HepG2 (cell line): ENCODE measurements around the gene RASL12. TPM values are rescaled to one million over a fixed set of nuclear protein-coding genes. Genes with fewer than 3 reads are reported as not detected.

Source experiments
- CENPT ChIP-seq: sonication (generic); formaldehyde crosslinking; IDR thresholded peaks from 2 replicates; pipeline ENCODE4 v1.8.0; 2022; ENCODE audit warnings: low read depth, mild to moderate bottlenecking, moderate library complexity, missing genetic modification reagents
- HDAC2 ChIP-seq: sonication (generic); formaldehyde crosslinking; IDR thresholded peaks from 2 replicates; pipeline ENCODE4 v1.4.0; 2020; ENCODE audit warnings: missing genetic modification reagents
- KDM2A ChIP-seq: sonication (generic); formaldehyde crosslinking; IDR thresholded peaks from 2 replicates; pipeline ENCODE4 v1.4.0; 2020; ENCODE audit warnings: low read depth, missing genetic modification reagents, borderline replicate concordance
- KDM4B ChIP-seq: sonication (generic); formaldehyde crosslinking; IDR thresholded peaks from 2 replicates; pipeline ENCODE4 v1.4.0; 2020; ENCODE audit warnings: missing genetic modification reagents
- SUZ12 ChIP-seq: fragments of 150-350 bp; IDR thresholded peaks from 2 replicates; pipeline ENCODE4 v1.6.1; 2014; ENCODE audit warnings: low read depth, low read length
- TFE3 ChIP-seq: IDR thresholded peaks from 2 replicates; pipeline ENCODE4 v1.6.1; 2016
- YEATS4 ChIP-seq: sonication (generic); formaldehyde crosslinking; IDR thresholded peaks from 2 replicates; pipeline ENCODE4 v1.4.0; 2020; ENCODE audit warnings: missing genetic modification reagents, borderline replicate concordance
- ZBTB1 ChIP-seq: sonication (generic); formaldehyde crosslinking; IDR thresholded peaks from 2 replicates; pipeline ENCODE4 v1.4.0; 2020; ENCODE audit warnings: missing genetic modification reagents, borderline replicate concordance
- ZNF138 ChIP-seq: sonication (generic); formaldehyde crosslinking; IDR thresholded peaks from 2 replicates; pipeline ENCODE4 v1.5.0; 2020; ENCODE audit warnings: mild to moderate bottlenecking, low read depth, missing genetic modification reagents
- ZNF564 ChIP-seq: sonication (generic); formaldehyde crosslinking; IDR thresholded peaks from 2 replicates; pipeline ENCODE4 v1.8.1; 2023; ENCODE audit warnings: mild to moderate bottlenecking, missing genetic modification reagents
- ZNF713 ChIP-seq: sonication (generic); formaldehyde crosslinking; IDR thresholded peaks from 2 replicates; pipeline ENCODE4 v1.4.0; 2020; ENCODE audit warnings: mild to moderate bottlenecking, missing genetic modification reagents
- polyA plus RNA-seq, 8 experiments: library from polyadenylated mRNA; depleted of rRNA in 3 of 8; stranded (reverse) in 7 of 8; unstranded in 1 of 8; fragments of >200 nt; fragmentation: Illumina TruSeq in 4 of 8; extraction: Trizol in 4 of 8; gene quantifications; 2 replicates each; pipeline versions ENCODE4 v1.2.1 to v1.2.3, GENCODE V29; 2011 to 2016; ENCODE audit warnings: low read depth in 4 of 8, missing spikeins in 1 of 8, mixed read lengths in 1 of 8; ENCODE audit not compliant: insufficient read depth in 1 of 8
- total RNA-seq, 5 experiments: library from RNA; depleted of rRNA; stranded (reverse); fragments of >200 nt; fragmentation: Illumina TruSeq; extraction: Trizol; gene quantifications; 2 replicates each; pipeline ENCODE4 v1.2.3, GENCODE V29; 2016; ENCODE audit warnings: low read depth in 1 of 5
- TF ChIP-seq, protein P1 (sequence below): sonication (generic); formaldehyde crosslinking; IDR thresholded peaks from 2 replicates; pipeline ENCODE4 v1.4.0; 2020; ENCODE audit warnings: mild to moderate bottlenecking, missing genetic modification reagents
- TF ChIP-seq, protein P2 (sequence below): sonication (generic); formaldehyde crosslinking; IDR thresholded peaks from 2 replicates; pipeline ENCODE4 v1.4.0; 2020; ENCODE audit warnings: missing genetic modification reagents
- TF ChIP-seq, protein P3 (sequence below): sonication (generic); formaldehyde crosslinking; IDR thresholded peaks from 2 replicates; pipeline ENCODE4 v1.4.0; 2020; ENCODE audit warnings: missing genetic modification reagents
- TF ChIP-seq, protein P4 (sequence below): sonication (generic); formaldehyde crosslinking; IDR thresholded peaks from 2 replicates; pipeline ENCODE4 v1.5.1; 2020; ENCODE audit warnings: mild to moderate bottlenecking, missing genetic modification reagents, moderate library complexity
- TF ChIP-seq, protein P5 (sequence below): IDR thresholded peaks from 2 replicates; pipeline ENCODE4 v1.6.1; 2016; ENCODE audit warnings: low read depth, borderline replicate concordance

Gene RASL12
- total and polyA plus RNA-seq, 2 of the 13 experiments (the other 11 are each of a cell fraction or from before 2014, with no cell fraction given), result 0.16 to 0.55 TPM

DNA sequence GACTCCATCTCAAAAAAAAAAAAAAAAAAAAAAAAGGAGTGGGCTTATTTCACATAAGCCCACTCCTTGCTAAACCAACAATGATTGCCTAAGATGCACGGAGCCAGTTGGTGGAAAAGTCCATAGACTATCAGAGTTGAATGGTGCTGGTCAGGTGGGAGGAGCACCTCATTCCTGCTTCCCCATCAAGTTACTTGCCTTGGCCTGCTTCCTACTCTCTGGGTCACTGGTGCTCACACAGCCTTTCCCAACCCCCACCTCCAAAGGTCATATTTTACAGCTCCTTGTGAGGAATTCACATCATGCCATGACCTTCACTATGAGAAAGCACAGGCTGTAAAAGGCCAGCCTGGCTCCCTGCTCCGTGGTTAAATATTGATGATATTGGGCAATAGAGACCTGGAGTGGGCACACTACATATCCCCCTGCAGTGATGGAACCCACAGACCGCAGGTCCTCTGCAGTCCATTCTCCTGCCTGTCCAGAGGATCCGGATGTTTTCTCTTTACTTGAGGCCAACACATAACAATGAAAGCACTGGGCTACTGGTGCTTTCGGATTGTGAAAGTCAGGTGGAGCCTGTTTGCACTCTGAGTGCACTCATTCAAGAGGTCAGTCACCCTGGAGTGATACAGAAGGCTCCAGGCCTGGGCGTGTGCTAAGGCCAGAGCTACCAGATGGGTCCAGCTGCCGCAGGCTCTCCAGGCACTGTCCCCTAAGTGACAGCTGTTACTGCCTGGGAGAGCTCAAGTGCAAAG lies 22.9 kb downstream of the RASL12 start, which contains the start of gene SLC51B (continued):
- TF ChIP-seq, protein P1, sequence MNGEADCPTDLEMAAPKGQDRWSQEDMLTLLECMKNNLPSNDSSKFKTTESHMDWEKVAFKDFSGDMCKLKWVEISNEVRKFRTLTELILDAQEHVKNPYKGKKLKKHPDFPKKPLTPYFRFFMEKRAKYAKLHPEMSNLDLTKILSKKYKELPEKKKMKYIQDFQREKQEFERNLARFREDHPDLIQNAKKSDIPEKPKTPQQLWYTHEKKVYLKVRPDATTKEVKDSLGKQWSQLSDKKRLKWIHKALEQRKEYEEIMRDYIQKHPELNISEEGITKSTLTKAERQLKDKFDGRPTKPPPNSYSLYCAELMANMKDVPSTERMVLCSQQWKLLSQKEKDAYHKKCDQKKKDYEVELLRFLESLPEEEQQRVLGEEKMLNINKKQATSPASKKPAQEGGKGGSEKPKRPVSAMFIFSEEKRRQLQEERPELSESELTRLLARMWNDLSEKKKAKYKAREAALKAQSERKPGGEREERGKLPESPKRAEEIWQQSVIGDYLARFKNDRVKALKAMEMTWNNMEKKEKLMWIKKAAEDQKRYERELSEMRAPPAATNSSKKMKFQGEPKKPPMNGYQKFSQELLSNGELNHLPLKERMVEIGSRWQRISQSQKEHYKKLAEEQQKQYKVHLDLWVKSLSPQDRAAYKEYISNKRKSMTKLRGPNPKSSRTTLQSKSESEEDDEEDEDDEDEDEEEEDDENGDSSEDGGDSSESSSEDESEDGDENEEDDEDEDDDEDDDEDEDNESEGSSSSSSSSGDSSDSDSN (CRISPR knock-in tag), result no peak; the same call in none of the 2 replicates
- TF ChIP-seq, protein P2, sequence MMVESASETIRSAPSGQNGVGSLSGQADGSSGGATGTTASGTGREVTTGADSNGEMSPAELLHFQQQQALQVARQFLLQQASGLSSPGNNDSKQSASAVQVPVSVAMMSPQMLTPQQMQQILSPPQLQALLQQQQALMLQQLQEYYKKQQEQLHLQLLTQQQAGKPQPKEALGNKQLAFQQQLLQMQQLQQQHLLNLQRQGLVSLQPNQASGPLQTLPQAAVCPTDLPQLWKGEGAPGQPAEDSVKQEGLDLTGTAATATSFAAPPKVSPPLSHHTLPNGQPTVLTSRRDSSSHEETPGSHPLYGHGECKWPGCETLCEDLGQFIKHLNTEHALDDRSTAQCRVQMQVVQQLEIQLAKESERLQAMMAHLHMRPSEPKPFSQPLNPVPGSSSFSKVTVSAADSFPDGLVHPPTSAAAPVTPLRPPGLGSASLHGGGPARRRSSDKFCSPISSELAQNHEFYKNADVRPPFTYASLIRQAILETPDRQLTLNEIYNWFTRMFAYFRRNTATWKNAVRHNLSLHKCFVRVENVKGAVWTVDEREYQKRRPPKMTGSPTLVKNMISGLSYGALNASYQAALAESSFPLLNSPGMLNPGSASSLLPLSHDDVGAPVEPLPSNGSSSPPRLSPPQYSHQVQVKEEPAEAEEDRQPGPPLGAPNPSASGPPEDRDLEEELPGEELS (CRISPR knock-in tag), result peak; percentile 96
- TF ChIP-seq ZNF713 (CRISPR knock-in tag) (no peak), ZBTB1 (CRISPR knock-in tag) (no peak), KDM2A (CRISPR knock-in tag) (peak; percentile 72), YEATS4 (CRISPR knock-in tag) (no peak), SUZ12 (no peak), HDAC2 (peak; percentile 86), ZNF138 (CRISPR knock-in tag) (no peak), ZNF564 (CRISPR knock-in tag) (peak; percentile 79; the same call in 1 of the 2 replicates), CENPT (CRISPR knock-in tag) (no peak), TFE3 (CRISPR knock-in tag) (peak; percentile 87), KDM4B (peak; percentile 65; the same call in 1 of the 2 replicates)
- TF ChIP-seq, protein P3, sequence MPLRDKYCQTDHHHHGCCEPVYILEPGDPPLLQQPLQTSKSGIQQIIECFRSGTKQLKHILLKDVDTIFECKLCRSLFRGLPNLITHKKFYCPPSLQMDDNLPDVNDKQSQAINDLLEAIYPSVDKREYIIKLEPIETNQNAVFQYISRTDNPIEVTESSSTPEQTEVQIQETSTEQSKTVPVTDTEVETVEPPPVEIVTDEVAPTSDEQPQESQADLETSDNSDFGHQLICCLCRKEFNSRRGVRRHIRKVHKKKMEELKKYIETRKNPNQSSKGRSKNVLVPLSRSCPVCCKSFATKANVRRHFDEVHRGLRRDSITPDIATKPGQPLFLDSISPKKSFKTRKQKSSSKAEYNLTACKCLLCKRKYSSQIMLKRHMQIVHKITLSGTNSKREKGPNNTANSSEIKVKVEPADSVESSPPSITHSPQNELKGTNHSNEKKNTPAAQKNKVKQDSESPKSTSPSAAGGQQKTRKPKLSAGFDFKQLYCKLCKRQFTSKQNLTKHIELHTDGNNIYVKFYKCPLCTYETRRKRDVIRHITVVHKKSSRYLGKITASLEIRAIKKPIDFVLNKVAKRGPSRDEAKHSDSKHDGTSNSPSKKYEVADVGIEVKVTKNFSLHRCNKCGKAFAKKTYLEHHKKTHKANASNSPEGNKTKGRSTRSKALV (CRISPR knock-in tag), result no peak; the same call in 1 of the 2 replicates
- TF ChIP-seq, protein P4, sequence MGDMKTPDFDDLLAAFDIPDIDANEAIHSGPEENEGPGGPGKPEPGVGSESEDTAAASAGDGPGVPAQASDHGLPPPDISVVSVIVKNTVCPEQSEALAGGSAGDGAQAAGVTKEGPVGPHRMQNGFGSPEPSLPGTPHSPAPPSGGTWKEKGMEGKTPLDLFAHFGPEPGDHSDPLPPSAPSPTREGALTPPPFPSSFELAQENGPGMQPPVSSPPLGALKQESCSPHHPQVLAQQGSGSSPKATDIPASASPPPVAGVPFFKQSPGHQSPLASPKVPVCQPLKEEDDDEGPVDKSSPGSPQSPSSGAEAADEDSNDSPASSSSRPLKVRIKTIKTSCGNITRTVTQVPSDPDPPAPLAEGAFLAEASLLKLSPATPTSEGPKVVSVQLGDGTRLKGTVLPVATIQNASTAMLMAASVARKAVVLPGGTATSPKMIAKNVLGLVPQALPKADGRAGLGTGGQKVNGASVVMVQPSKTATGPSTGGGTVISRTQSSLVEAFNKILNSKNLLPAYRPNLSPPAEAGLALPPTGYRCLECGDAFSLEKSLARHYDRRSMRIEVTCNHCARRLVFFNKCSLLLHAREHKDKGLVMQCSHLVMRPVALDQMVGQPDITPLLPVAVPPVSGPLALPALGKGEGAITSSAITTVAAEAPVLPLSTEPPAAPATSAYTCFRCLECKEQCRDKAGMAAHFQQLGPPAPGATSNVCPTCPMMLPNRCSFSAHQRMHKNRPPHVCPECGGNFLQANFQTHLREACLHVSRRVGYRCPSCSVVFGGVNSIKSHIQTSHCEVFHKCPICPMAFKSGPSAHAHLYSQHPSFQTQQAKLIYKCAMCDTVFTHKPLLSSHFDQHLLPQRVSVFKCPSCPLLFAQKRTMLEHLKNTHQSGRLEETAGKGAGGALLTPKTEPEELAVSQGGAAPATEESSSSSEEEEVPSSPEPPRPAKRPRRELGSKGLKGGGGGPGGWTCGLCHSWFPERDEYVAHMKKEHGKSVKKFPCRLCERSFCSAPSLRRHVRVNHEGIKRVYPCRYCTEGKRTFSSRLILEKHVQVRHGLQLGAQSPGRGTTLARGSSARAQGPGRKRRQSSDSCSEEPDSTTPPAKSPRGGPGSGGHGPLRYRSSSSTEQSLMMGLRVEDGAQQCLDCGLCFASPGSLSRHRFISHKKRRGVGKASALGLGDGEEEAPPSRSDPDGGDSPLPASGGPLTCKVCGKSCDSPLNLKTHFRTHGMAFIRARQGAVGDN, result peak; percentile 86
- TF ChIP-seq, protein P5, sequence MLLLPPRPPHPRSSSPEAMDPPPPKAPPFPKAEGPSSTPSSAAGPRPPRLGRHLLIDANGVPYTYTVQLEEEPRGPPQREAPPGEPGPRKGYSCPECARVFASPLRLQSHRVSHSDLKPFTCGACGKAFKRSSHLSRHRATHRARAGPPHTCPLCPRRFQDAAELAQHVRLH (CRISPR knock-in tag), result 0 out of 2 replicates have a peak, but pooled peaks have one; percentile 57
